Lung (tissue), 12 donors: ENCODE results near the gene KNOP1. TPM values are rescaled to one million over a fixed set of nuclear protein-coding genes. Genes with fewer than 3 reads are reported as not detected.

Source experiments
- ATAC-seq: fragments of 200-7000 bp; cut with Tn5 transposase; one replicate; pipeline ENCODE4 v1.9.1; 2020; ENCODE audit warnings: moderate number of reproducible peaks; ENCODE audit not compliant: insufficient read depth, low FRiP score
- DNase-seq, 3 donors: peaks; one replicate each; pipeline ENCODE4 v3.0.0-alpha.2; 2013 to 2017
- H3K27ac ChIP-seq, 2 donors: one replicate each; pipeline ENCODE4 v1.5.1; 2013; ENCODE audit warnings: mild to moderate bottlenecking in 2 of 2, moderate library complexity in 2 of 2, control low read depth in 1 of 2, inconsistent platforms in 1 of 2, low read depth in 1 of 2, low read length in 1 of 2
- H3K27me3 ChIP-seq, 3 donors: one replicate each; pipeline ENCODE4 v1.5.1; 2013; ENCODE audit warnings: low read length in 2 of 3; ENCODE audit not compliant: control insufficient read depth in 3 of 3, insufficient read depth in 3 of 3
- H3K36me3 ChIP-seq, 4 donors: one replicate each; pipeline ENCODE4 v1.5.1; 2013; ENCODE audit warnings: low read length in 4 of 4, mild to moderate bottlenecking in 1 of 4, moderate library complexity in 1 of 4; ENCODE audit not compliant: control insufficient read depth in 4 of 4, insufficient read depth in 4 of 4
- H3K4me1 ChIP-seq, 5 donors: one replicate each; pipeline ENCODE4 v1.5.1; 2013; ENCODE audit warnings: low read length in 5 of 5, mild to moderate bottlenecking in 2 of 5, moderate library complexity in 1 of 5; ENCODE audit not compliant: control insufficient read depth in 5 of 5, insufficient read depth in 5 of 5
- H3K4me3 ChIP-seq: one replicate; pipeline ENCODE4 v1.5.1; 2013; ENCODE audit warnings: mild to moderate bottlenecking, control low read depth, moderate library complexity
- H3K9ac ChIP-seq, 2 donors: one replicate each; pipeline ENCODE4 v1.5.1; 2013; ENCODE audit warnings: low read length in 2 of 2, control low read depth in 1 of 2; ENCODE audit not compliant: insufficient read depth in 1 of 2
- H3K9me3 ChIP-seq, 4 donors: one replicate each; pipeline ENCODE4 v1.5.1; 2013; ENCODE audit warnings: low read length in 3 of 4, mild to moderate bottlenecking in 1 of 4, moderate library complexity in 1 of 4; ENCODE audit not compliant: control insufficient read depth in 4 of 4, insufficient read depth in 3 of 4
- CTCF ChIP-seq: IDR thresholded peaks from 2 replicates; pipeline ENCODE4 v1.5.1; 2012; ENCODE audit warnings: mild to moderate bottlenecking; ENCODE audit errors: control extremely low read depth, extremely low read depth
- WGBS, 2 donors: extraction: QIAGEN DNeasy Blood & Tissue Kit; methylation state at CpG; one replicate each; pipeline ENCODE4 v1.1.7; 2013; 5-methylcytosine and 5-hydroxymethylcytosine counted together
- polyA plus RNA-seq, 2 donors: library from polyadenylated mRNA; stranded (reverse); fragments of 200-250 nt; gene quantifications; one replicate each; pipeline ENCODE4 v1.2.1, GENCODE V29; 2013
- total RNA-seq, 2 donors: library from RNA; depleted of rRNA in 1 of 2; stranded (reverse); fragments of >200 nt in 1 of 2; gene quantifications; one replicate each; pipeline ENCODE4 v1.2.1, GENCODE V29; 2014 to 2021
- donor health status: control.
- donor health status: control.
- donor health status: Bipolar disorder and iron deficiency.
- donor health status: healthy.
- donor health status: DM: yes; HTN: yes; CAD: no.

KNOP1 gene
- total and polyA plus RNA-seq, 4 donors: 11.7 to 14.7 (median 13.5) TPM

- peaks cover 7 to 42% (median 17%) of the 10 kb centered on the region in 4 donors for H3K36me3 ChIP-seq
- 93 to 95% methylated on average over 6 of the region's 6 CpGs for WGBS, 2 donors
- H3K4me3 ChIP-seq: no peak overlapping the region
- DNase-seq: no peak
- peaks cover 0 to 10% (median 5%) of the 10 kb centered on the region in 5 donors for H3K4me1 ChIP-seq
- no peak for TF ChIP-seq CTCF
- H3K27me3 ChIP-seq: no peaks in the 10 kb centered on the region
- no peaks in the 10 kb centered on the region for H3K9me3 ChIP-seq
- H3K27ac ChIP-seq: no peak overlapping the region
- no peak for ATAC-seq
- no peak overlapping the region for H3K9ac ChIP-seq
These were observed 4.3 kb downstream of the KNOP1 start for GRCh38 chr16:19713697-19714096.

- no peak overlapping the region for H3K27ac ChIP-seq
- TF ChIP-seq CTCF: no peak
- WGBS, 2 donors: 95 to 96% methylated on average over 11 of the region's 11 CpGs
- H3K4me1 ChIP-seq: peaks cover 0 to 10% (median 5%) of the 10 kb centered on the region in 5 donors
- peaks cover 7 to 46% (median 18%) of the 10 kb centered on the region in 4 donors for H3K36me3 ChIP-seq
- H3K4me3 ChIP-seq: no peak overlapping the region
- no peak overlapping the region for H3K9ac ChIP-seq
- no peak for DNase-seq
- no peaks in the 10 kb centered on the region for H3K9me3 ChIP-seq
- H3K27me3 ChIP-seq: no peaks in the 10 kb centered on the region
- ATAC-seq: no peak
These were observed 5.5 kb downstream of the KNOP1 start for GRCh38 chr16:19712418-19713058.

- H3K4me3 ChIP-seq: no peak overlapping the region
- H3K36me3 ChIP-seq: peaks cover 7 to 51% (median 21%) of the 10 kb centered on the region in 4 donors
- WGBS, 2 donors: 93 to 95% methylated on average over 12 of the region's 12 CpGs
- H3K27ac ChIP-seq: peak overlapping the region in 1 of 2 donors; percentile 28
- no peaks in the 10 kb centered on the region for H3K9me3 ChIP-seq
- TF ChIP-seq CTCF: no peak
- ATAC-seq (no peak), DNase-seq (no peak)
- H3K9ac ChIP-seq: no peak overlapping the region
- no peaks in the 10 kb centered on the region for H3K27me3 ChIP-seq
- peaks cover 0 to 9% (median 5%) of the 10 kb centered on the region in 5 donors for H3K4me1 ChIP-seq
These were observed 6.4 kb downstream of the KNOP1 start for GRCh38 chr16:19711643-19712042.
